GM12865 (cell line): Measurements from ENCODE around the gene ERN2.

Source experiments
- DNase-seq: peaks from one replicate; pipeline ENCODE4 v3.0.0; 2010; ENCODE audit warnings: low read depth
- H3K4me3 ChIP-seq: 2 replicates; pipeline ENCODE4 v1.5.1; 2011; ENCODE audit warnings: mild to moderate bottlenecking, low read depth, low read length, control low read depth
- TF ChIP-seq, protein P1 (sequence below): IDR thresholded peaks from 2 replicates; pipeline ENCODE4 v1.5.1; 2011; ENCODE audit warnings: low read length, control low read depth, low read depth, inconsistent platforms; ENCODE audit not compliant: insufficient read depth; ENCODE audit errors: missing control alignments

Gene ERN2

DNA sequence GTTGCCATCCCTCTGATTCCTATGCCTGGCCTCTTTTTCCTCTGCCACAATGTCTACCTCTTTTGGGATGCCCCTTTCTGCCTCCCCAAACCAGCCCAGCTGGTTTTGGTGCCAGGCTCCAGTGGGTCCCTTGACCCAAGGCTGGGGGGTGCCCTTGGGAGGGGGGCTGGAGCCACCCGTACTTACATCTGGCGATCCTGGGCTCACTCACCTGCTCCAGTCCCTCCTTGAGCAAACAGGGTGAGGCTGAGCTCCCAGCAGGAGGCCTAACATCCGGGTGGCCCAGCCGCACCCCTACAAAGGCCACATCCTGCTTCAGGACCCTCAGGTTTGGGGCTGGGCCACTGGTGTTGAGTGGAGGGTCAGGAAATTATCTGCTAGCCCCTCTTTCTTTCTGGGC is 1.2 kb downstream of the ERN2 start:
- H3K4me3 ChIP-seq: no peak overlapping the region
- no peak for DNase-seq
- TF ChIP-seq, protein P1, sequence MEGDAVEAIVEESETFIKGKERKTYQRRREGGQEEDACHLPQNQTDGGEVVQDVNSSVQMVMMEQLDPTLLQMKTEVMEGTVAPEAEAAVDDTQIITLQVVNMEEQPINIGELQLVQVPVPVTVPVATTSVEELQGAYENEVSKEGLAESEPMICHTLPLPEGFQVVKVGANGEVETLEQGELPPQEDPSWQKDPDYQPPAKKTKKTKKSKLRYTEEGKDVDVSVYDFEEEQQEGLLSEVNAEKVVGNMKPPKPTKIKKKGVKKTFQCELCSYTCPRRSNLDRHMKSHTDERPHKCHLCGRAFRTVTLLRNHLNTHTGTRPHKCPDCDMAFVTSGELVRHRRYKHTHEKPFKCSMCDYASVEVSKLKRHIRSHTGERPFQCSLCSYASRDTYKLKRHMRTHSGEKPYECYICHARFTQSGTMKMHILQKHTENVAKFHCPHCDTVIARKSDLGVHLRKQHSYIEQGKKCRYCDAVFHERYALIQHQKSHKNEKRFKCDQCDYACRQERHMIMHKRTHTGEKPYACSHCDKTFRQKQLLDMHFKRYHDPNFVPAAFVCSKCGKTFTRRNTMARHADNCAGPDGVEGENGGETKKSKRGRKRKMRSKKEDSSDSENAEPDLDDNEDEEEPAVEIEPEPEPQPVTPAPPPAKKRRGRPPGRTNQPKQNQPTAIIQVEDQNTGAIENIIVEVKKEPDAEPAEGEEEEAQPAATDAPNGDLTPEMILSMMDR: no peak

DNA sequence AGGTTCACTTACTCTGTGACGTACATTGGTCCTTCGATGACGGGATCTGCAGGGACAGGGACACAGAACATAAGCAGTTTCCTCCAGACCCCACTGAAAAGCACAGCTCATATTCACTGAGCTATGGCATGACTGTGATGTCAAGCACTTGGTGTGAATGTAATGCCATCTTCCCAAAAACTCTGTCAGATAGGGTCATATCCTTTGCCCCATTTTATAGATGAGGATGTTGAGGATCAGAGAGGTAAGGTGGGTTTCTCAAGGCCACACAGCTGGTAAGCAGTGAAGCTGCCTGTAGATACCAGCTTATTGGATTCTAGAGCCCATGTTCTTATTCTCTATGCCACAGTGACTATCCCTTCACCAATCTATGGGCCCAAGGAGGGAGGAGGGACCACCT is 2.5 kb downstream of the ERN2 start:
- H3K4me3 ChIP-seq: no peak overlapping the region
- no peak for DNase-seq
- TF ChIP-seq, protein P1: no peak

DNA sequence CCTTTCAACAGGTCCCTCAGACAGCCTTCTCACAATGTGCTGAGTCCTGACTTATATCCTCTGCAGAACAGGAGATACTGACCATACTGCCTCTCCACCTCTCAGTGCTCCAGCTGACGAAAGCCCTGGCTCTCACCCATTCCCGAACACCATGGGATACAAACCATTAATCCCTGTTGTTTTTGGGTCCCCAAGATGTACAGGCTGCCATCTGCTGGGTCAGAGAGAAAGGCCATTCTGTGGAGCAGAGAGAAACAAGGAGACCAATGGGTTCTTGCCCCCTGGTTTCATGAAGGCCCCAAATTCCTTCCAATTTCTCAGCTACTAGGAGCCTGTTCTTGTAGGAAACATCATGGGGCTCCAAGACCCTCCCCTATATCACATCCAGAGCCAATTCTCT is 3.0 kb downstream of the ERN2 start:
- TF ChIP-seq, protein P1: no peak
- H3K4me3 ChIP-seq: no peak overlapping the region
- DNase-seq: no peak

DNA sequence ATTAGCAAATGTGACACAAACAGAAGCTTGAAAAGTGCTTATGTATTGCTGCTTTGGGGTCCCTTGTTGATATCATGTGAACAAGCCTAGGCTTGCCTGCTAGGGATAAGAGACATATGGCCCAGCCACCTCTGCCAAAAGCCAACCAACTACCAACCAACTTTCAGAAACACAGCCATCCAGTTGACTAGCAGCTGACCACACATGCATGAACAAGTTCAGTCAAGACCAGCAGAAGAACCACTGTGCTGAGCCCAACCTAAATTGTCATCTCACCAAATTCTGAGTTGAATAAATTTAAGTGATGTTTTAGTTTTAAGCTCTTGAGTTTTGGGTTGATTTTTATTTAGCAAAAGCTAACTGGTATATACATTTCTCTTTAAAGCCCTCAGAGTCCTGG is 3.5 kb downstream of the ERN2 start:
- H3K4me3 ChIP-seq: no peak overlapping the region
- TF ChIP-seq, protein P1: no peak
- no peak for DNase-seq

DNA sequence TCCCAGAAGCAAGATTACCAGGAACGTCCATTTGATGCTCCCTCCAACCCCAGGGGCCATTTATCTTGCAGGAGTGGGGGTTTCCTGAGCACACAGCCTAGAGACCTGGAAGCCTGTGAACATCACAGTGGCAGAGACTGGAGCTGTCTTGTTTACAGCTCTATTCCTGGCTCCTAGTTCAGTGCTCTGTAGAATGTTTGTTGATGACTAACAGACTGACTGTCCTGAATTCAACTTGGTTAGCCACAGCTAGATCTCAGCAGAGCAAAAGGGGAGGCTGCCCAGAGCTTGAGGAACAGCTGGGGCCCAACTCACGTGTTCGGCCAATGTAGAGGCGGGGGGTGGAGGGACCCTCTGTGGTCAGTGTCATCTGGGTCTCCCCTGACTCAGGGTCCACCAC is 6.6 kb downstream of the ERN2 start:
- H3K4me3 ChIP-seq: no peak overlapping the region
- TF ChIP-seq, protein P1: no peak
- DNase-seq: no peak

DNA sequence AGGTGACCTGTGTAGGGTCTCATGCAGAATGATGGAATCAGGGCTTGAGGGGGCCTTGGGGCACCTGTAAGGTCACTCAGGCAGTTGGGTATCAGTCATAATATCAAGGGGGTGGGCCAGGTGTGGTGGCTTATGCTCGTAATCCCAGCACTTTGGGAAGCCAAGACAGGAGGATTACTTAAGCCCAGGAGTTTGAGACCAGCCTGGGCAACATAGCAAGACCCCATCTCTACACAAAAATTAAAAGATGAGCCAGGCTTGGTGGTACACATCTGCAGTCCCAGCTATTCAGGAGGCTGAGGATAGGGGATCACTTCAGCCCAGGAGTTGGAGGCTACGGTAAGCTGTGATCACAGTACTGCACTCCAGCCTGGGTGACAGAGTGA is 7.5 kb downstream of the ERN2 start:
- TF ChIP-seq, protein P1: no peak
- H3K4me3 ChIP-seq: no peak overlapping the region
- no peak for DNase-seq

DNA sequence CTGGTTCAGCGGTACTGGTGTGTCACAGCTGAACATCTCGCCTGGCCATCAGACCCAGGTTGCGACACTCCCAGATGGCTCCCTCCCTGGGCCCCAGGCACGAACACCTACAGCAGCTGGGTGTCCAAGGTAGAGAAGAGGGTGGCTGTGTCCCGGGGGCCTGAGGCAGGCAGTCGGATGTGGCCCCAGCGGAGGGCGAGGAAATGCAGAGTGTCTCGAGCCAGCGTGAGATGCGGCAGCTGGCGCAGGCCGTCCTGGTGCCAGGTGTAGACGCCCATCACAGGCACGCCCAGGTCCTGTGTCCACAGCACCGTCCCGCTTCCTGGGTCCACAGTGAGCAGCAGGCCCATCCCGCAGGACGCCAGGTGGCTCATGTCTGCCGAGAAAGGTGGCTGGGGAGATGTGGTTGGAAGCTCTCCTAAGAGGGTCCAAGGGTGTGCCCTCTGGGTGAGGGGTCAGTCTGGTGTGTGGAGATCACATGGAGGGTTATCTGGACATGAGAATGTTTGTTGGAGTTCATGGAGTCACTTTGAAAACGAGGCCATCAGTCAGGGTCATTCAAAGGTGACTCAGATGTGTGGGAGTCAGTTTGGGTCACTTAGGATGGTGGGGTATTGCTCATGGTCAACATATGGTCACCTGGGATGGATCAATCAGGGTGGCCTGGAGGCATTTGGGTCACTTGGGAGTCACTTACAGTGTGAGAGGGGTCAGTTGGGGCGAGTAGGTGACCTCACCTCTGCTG is 8.1 kb downstream of the ERN2 start:
- TF ChIP-seq, protein P1: no peak
- DNase-seq: no peak

More for the DNA sequence above, 8.1 kb downstream of the ERN2 start:
- H3K4me3 ChIP-seq: no peak overlapping the region
